NCI-H2171 (cell line): ENCODE data around the gene MAP7.
A peak's percentile ranks its signal among the peaks of the same experiment; 100 is the strongest.
"Not testable (repeated sequence)": the region's sequence is repeated elsewhere in the genome, so short reads cannot be mapped to it uniquely, and the experiment has no call there.

Source experiments
- DNase-seq: peaks from one replicate; lab custom pipeline; 2025; lab: John Stamatoyannopoulos, UW

The MAP7 gene

DNA sequence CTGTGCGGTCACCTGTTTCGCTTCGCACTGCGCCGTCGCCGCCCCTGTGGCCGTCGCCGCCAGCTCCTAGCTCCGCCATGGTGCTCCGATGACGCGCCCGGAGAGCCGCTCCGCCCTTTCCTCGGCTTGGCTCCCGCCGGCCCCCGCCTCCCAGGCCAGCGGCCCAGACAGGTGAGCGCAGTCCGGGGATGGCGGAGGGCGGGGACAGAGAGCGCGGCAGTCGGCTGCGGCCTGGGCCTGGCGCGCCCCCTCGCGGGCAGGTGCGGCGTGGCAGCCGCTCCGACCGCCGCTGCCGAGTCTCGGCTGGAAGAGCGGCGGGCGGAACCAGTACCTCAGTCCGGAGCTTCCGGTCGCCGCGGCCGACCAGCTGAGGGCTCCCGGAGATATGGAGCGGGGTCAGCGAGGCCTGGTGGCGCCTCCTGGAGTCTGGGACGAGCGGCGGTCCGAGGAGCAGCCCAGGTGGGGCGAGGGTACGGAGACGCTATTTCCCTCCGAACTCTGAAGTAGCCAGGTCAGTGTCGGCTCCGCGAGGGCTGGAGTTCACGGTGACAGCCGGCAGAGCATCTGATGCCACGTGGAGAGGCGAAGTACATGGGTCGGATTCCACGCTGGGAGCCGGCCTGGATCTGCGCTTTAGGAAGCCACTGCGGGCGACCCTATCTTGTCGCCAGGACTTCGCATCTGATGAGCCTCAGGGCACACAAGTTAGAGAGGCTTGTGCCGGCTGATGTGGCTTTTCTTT lies at the start of gene MAP7:
Gene MAP7, minus strand, starts transcription at position 93 of the 742 bp plus-strand sequence. Its CDS starts 14 bp downstream, at position 79.
- peak; percentile 82 for DNase-seq

DNA sequence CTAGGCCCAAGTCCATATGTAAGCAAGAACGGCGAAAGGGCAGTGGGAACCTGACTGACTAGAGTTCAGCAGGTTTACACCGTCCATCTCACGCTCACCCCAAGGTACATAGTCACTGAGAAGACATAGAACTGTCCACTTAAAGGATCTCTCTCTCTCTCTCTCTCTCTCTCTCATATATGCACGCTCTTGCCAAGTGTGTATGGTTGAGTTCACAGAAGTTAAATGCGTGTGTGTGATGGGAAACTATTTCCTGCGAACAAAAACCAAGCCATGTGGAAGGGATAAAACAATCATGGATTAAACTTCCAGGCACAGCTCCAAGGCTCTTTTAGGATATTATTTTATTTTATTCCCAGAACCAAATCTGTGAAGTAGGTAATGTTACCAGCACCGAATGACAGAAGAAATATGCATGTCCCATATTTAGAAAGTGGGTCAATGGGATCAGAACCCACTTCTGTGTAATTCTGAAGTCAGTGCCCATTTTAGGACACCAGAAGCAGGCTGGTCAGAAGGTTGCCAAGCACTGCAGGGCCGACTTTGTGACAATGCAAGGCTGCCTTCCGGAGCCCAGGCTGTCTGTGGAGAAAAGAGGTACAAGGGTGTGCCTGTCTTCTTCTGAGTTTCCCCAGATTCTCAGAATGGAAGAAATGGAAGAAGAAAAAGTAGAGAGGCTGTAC lies 49.2 kb upstream of the MAP7 start:
- DNase-seq, result no peak

GRCh38 chr6:136598048-136598447 lies 47.8 kb upstream of the MAP7 start:
- no peak for DNase-seq

GRCh38 chr6:136594671-136595070 lies 44.4 kb upstream of the MAP7 start:
- DNase-seq, result no peak

DNA sequence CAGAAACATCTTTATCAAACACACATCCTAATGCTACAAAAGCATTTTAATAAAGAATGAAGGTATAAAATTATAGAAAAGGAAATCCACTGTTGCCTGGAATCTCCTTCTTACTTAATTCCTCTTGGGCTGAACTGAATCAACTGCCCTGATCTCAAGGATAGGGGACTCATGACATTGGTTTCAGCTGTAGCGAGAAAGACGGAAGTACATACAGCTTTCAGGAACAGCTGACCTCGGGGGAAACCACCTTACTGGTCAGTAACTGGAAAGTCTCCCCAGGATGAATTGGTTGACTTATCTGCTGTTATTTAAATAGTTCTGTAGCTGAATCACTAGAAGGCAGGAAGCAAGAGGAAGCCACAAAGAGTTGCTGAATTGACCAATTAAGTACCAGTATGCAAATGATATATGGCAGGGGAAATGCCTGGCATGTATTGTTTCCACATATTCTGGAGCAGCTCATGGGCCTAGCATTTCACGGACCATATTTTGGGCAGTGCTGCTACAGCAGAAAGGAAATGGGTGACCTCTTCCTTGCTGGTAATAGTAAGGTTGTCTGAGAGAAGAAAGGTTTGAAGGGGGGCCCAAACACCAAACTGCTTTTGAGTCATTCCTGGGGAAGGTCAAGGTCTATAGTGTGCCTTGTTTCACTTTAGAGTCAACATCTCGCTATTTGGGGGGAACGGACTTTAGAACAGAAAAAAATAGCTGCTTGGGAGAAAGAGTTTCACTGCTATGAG lies 43.7 kb upstream of the MAP7 start:
- no peak for DNase-seq

- DNase-seq, result no peak
Observed at GRCh38 chr6:136592930-136593673, 42.9 kb upstream of the MAP7 start.

- DNase-seq, result no peak
Observed at GRCh38 chr6:136591617-136592016, 41.4 kb upstream of the MAP7 start.

GRCh38 chr6:136590846-136591245 lies 40.6 kb upstream of the MAP7 start:
- DNase-seq, result not testable (repeated sequence)

- no peak for DNase-seq
Observed at GRCh38 chr6:136587527-136587926, 37.3 kb upstream of the MAP7 start.

- no peak for DNase-seq
Observed at GRCh38 chr6:136586295-136586694, 36.1 kb upstream of the MAP7 start.

- not testable (repeated sequence) for DNase-seq
Observed at GRCh38 chr6:136585523-136585922, 35.3 kb upstream of the MAP7 start.

DNA sequence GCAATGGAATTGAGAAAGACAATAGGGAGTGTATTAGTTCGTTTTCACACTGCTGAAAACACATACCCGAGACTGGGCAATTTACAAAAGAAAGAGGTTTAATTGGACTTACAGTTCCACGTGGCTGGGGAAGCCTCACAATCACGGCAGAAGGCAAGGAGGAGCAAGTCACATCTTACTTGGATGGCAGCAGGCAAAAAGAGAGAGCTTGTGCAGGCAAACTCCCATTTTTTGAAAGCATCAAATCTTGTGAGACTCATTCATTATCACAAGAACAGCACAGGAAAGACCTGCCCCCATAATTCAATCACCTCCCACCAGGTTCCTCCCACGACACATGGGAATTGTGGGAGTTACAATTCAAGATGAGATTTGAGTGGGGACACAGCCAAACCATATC lies 34.1 kb upstream of the MAP7 start:
- not testable (repeated sequence) for DNase-seq

- no peak for DNase-seq
Observed at GRCh38 chr6:136582711-136583471, 32.7 kb upstream of the MAP7 start.

GRCh38 chr6:136579800-136580199 lies 29.6 kb upstream of the MAP7 start:
- DNase-seq, result no peak

- DNase-seq, result no peak
Observed at GRCh38 chr6:136576821-136577220, 26.6 kb upstream of the MAP7 start.

DNA sequence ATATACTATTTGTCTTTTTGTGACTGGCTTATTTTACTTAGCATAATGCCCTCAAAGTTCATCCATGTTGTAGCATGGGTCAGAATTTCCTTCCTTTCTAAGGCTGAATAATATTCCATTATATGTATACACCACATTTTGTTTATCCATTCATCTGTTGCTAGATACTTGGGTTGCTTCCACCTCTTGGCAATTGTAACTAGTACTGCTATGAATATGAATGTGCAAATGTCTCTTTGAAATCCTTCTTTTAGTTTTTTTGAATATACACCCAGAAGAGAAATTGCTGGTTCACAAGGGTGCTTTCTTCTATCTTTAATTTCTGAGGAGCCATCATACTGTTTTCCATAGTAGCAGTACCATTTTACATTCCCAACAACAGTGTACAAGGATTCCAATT lies 21.3 kb upstream of the MAP7 start:
- no peak for DNase-seq

- DNase-seq, result no peak
Observed at GRCh38 chr6:136571065-136571464, 20.8 kb upstream of the MAP7 start.

DNA sequence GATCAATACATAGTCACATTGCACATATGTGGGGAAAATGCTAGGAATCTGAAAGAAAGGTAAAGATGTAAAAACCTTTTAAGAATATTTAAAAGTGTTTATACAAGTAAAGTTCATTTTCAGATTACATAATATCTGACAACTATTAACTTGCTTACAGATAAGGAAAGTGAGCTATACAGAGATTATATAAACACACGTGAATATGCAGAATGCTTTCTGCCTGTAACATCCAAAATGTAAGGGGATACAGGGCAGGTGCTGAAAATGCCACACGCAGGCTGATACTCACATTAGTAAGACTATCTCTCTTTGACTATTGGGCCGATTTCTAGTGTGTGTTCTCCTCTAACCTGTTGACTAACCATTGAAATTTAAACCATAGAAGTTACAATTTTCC lies 17.9 kb upstream of the MAP7 start:
- DNase-seq, result no peak

- no peak for DNase-seq
Observed at GRCh38 chr6:136567688-136568087, 17.5 kb upstream of the MAP7 start.

DNA sequence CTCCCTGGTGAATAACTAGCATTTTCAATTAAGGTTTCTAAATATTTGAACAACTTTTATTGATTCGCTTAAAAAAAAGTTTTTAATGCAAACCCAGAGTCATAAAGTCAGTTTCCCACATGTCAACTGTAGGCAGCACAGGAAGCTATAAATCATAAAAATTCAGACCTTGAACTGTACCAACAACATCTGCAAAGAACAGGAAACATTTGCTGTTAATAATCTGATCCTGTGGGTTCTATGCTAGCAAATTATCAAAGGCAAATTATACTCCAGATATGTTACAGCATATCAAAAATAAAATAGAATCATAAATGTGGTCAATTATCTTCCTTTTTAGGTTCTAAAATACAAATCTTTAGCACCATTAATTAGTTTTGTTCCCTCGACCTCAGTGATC lies 16.6 kb upstream of the MAP7 start:
- no peak for DNase-seq

GRCh38 chr6:136566007-136566487 lies 15.8 kb upstream of the MAP7 start:
- no peak for DNase-seq
